Activated naive CD4-positive, alpha-beta T cell treated with anti-CD3 and anti-CD28 coated beads, Interleukin-2, amount 10 ng/mL, durations not matched to agents 7 days and 5 days (primary cell): ENCODE results near the gene CEP20.

Experiments used
- CTCF ChIA-PET: fragments of 350-600 bp; sonication (Branson Sonifier 250); formaldehyde crosslinking; loops from one replicate; lab custom pipeline; 2021; ENCODE audit warnings: antibody characterized with exemption; lab: Charles Lee
- DNase-seq: peaks from one replicate; pipeline ENCODE4 v3.0.0-alpha.2; 2020
- H3K27ac Mint-ChIP-seq: one replicate; pipeline ENCODE4 v1.8.0; 2021; ENCODE audit warnings: mild to moderate bottlenecking, moderate library complexity, mixed read lengths
- H3K27me3 Mint-ChIP-seq: one replicate; pipeline ENCODE4 v1.8.0; 2021; ENCODE audit warnings: mild to moderate bottlenecking, mixed read lengths
- H3K36me3 Mint-ChIP-seq: one replicate; pipeline ENCODE4 v1.8.0; 2021; ENCODE audit warnings: mixed read lengths
- H3K4me1 Mint-ChIP-seq: one replicate; pipeline ENCODE4 v1.8.0; 2021; ENCODE audit warnings: mixed read lengths
- H3K4me3 Mint-ChIP-seq: one replicate; pipeline ENCODE4 v1.8.0; 2021; ENCODE audit warnings: mild to moderate bottlenecking, moderate library complexity, mixed read lengths
- H3K9me3 Mint-ChIP-seq: one replicate; pipeline ENCODE4 v1.8.0; 2021; ENCODE audit warnings: mixed read lengths

CEP20 gene

GRCh38 chr16:15882563-15882962 is 5.8 kb downstream of the CEP20 start:
- no peak overlapping the region for H3K27ac Mint-ChIP-seq
- peaks cover 21% of the 10 kb centered on the region for H3K4me1 Mint-ChIP-seq
- DNase-seq: no peak
- H3K27me3 Mint-ChIP-seq: no peaks in the 10 kb centered on the region
- H3K36me3 Mint-ChIP-seq: peaks cover 32% of the 10 kb centered on the region
- H3K9me3 Mint-ChIP-seq: no peaks in the 10 kb centered on the region
- no peak overlapping the region for H3K4me3 Mint-ChIP-seq
- CTCF ChIA-PET: no interaction called here

- CTCF ChIA-PET: no interaction called here
- Mint-ChIP-seq H3K36me3 (peaks cover 36% of the 10 kb centered on the region), H3K27ac (no peak overlapping the region), H3K27me3 (no peaks in the 10 kb centered on the region), H3K4me1 (peaks cover 15% of the 10 kb centered on the region), H3K4me3 (no peak overlapping the region), H3K9me3 (no peaks in the 10 kb centered on the region)
- no peak for DNase-seq
Observed at GRCh38 chr16:15881794-15882379, 6.5 kb downstream of the CEP20 start.

DNA sequence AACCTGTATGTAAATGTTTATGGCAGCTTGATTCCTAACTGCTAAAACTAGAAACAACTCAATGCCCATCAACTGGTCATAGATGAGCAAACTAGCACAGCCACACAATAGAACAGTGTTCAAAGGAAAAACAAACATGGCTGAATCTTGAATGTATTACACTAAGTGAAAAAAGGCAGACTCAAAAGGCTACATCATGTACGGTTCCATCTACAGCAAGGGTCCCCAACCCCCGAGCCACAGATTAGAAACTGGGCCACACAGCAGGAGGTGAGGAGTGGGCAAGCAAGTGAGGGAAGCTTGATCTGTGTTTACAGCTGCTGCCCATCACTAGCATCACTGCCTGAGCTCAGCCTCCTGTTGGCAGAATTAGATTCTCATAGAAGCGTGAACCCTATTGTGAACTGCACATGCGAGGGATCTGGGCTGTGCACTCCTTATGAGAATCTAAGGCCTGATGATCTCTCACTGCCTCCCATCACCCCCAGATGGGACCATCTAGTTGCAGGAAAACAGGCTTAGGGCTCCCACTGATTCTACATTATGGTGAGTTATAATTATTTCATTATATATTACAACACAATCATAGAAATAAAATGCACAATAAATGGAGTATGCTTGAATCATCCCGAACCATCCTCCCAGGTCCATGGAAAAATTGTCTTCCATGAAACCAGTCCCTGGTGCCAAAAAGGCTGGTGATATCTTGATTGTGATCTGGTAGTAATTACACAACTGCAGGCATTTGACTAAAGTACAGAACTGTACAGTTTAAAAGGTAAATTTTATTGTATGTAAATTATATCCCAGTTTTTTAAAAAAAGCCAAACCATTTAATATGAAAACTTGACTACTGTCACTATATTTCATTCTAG is 7.7 kb downstream of the CEP20 start:
- H3K9me3 Mint-ChIP-seq: no peaks in the 10 kb centered on the region
- H3K27ac Mint-ChIP-seq: no peak overlapping the region
- H3K4me3 Mint-ChIP-seq: no peak overlapping the region
- no peaks in the 10 kb centered on the region for H3K27me3 Mint-ChIP-seq
- peaks cover 5% of the 10 kb centered on the region for H3K4me1 Mint-ChIP-seq
- H3K36me3 Mint-ChIP-seq: peaks cover 31% of the 10 kb centered on the region
- CTCF ChIA-PET: interaction anchor here (1.2 kb wide), 1 partner anchor 70 kb away, joined by 3 read pairs; no protein-coding TSS in a partner anchor
- no peak for DNase-seq

DNA sequence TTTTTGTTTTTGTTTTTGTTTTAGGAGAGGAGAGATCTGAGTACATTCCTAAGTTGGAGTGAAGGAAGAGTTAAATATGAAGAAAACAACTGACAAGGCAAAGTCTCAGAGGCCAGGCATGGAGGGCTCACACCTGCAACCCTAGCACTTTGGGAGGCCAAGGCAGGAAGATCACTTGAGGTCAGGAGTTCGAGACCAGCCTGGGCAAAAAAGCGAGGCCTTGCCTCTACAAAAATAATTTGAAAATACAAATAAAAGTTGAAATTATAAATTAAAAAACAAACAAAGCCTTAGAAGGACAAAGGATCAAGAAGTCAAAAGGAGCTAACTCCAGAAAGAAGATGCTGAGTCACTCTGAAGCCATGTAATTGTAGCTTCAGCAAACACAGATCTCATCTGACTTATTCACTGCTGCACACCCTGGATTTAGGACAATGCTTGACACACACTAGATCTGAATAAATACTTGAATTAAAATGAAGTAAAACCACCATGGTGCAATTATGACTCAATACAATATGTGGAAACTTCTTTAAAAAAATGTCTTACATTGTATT is 9.1 kb downstream of the CEP20 start:
- H3K27ac Mint-ChIP-seq: peak overlapping the region; percentile 60
- peaks cover 35% of the 10 kb centered on the region for H3K36me3 Mint-ChIP-seq
- H3K9me3 Mint-ChIP-seq: no peaks in the 10 kb centered on the region
- peaks cover 2% of the 10 kb centered on the region for H3K4me1 Mint-ChIP-seq
- H3K4me3 Mint-ChIP-seq: no peak overlapping the region
- no peak for DNase-seq
- H3K27me3 Mint-ChIP-seq: no peaks in the 10 kb centered on the region
- CTCF ChIA-PET: interaction anchor here (0.6 to 1.2 kb wide), 2 partner anchors 21 to 71 kb away, joined by 3 read pairs; no protein-coding TSS in a partner anchor

- no peaks in the 10 kb centered on the region for H3K9me3 Mint-ChIP-seq
- peaks cover 25% of the 10 kb centered on the region for H3K36me3 Mint-ChIP-seq
- no peak overlapping the region for H3K27ac Mint-ChIP-seq
- CTCF ChIA-PET: no interaction called here
- no peak overlapping the region for H3K4me3 Mint-ChIP-seq
- H3K4me1 Mint-ChIP-seq: no peaks in the 10 kb centered on the region
- H3K27me3 Mint-ChIP-seq: no peaks in the 10 kb centered on the region
- no peak for DNase-seq
Observed at GRCh38 chr16:15876503-15876902, 11.9 kb downstream of the CEP20 start.

DNA sequence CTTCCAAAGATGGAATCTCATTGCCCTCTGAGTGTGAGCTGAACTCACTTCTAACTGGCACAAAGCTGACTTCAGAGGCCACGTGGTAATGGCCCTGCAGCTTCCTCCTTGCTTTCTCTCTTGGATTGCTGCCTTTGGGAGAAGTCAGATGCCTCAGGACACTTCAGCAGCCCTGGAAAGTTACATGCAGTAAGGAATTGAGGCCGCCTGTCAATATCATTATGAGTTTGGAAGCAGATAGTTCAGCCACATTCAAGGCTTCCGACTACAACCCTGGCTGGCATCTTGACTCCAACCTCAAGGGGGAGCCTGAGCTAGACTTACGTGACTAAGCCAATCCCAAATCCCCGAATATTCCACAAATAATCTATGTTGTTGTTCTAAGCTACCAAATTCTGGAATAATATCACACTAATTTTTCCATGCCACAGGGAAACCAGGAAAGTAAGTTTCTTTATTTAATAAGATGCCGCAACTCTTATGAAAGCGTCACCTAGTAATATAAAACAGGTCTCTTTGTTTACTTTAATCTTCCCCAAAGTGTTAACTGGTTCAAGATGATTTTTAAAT is 13.6 kb downstream of the CEP20 start:
- H3K27me3 Mint-ChIP-seq: no peaks in the 10 kb centered on the region
- CTCF ChIA-PET: interaction anchor here (0.7 to 1.7 kb wide), 12 partner anchors 12 to 253 kb away, joined by 3 to 6 read pairs (median 3); partner anchors contain the start of gene CEP20
- DNase-seq: peak; percentile 33
- peaks cover 27% of the 10 kb centered on the region for H3K36me3 Mint-ChIP-seq
- H3K27ac Mint-ChIP-seq: peak overlapping the region; percentile 49
- H3K4me1 Mint-ChIP-seq: no peaks in the 10 kb centered on the region
- H3K9me3 Mint-ChIP-seq: no peaks in the 10 kb centered on the region
- no peak overlapping the region for H3K4me3 Mint-ChIP-seq

- Mint-ChIP-seq H3K4me1 (no peaks in the 10 kb centered on the region), H3K27me3 (no peaks in the 10 kb centered on the region), H3K4me3 (no peak overlapping the region), H3K9me3 (no peaks in the 10 kb centered on the region), H3K27ac (no peak overlapping the region), H3K36me3 (peaks cover 24% of the 10 kb centered on the region)
- DNase-seq: no peak
- CTCF ChIA-PET: interaction anchor here (0.9 to 1.5 kb wide), 6 partner anchors 15 to 237 kb away, joined by 3 to 4 read pairs (median 3); partner anchors contain the start of gene CEP20
Observed at GRCh38 chr16:15873737-15874136, 14.7 kb downstream of the CEP20 start.

- no peaks in the 10 kb centered on the region for H3K4me1 Mint-ChIP-seq
- H3K36me3 Mint-ChIP-seq: peaks cover 24% of the 10 kb centered on the region
- H3K4me3 Mint-ChIP-seq: no peak overlapping the region
- no peak for DNase-seq
- H3K27me3 Mint-ChIP-seq: no peaks in the 10 kb centered on the region
- peak overlapping the region; percentile 29 for H3K27ac Mint-ChIP-seq
- no peaks in the 10 kb centered on the region for H3K9me3 Mint-ChIP-seq
- CTCF ChIA-PET: interaction anchor here (1.2 kb wide), 1 partner anchor 188 kb away, joined by 3 read pairs; no protein-coding TSS in a partner anchor
Observed at GRCh38 chr16:15873301-15873700, 15.1 kb downstream of the CEP20 start.

GRCh38 chr16:15870011-15870410 is 18.4 kb downstream of the CEP20 start:
- H3K9me3 Mint-ChIP-seq: no peaks in the 10 kb centered on the region
- peaks cover 32% of the 10 kb centered on the region for H3K36me3 Mint-ChIP-seq
- CTCF ChIA-PET: no interaction called here
- no peak overlapping the region for H3K27ac Mint-ChIP-seq
- no peak overlapping the region for H3K4me3 Mint-ChIP-seq
- H3K4me1 Mint-ChIP-seq: no peaks in the 10 kb centered on the region
- no peak for DNase-seq
- no peaks in the 10 kb centered on the region for H3K27me3 Mint-ChIP-seq

- no peak overlapping the region for H3K4me3 Mint-ChIP-seq
- peaks cover 25% of the 10 kb centered on the region for H3K36me3 Mint-ChIP-seq
- CTCF ChIA-PET: no interaction called here
- H3K9me3 Mint-ChIP-seq: no peaks in the 10 kb centered on the region
- no peak overlapping the region for H3K27ac Mint-ChIP-seq
- H3K4me1 Mint-ChIP-seq: no peaks in the 10 kb centered on the region
- H3K27me3 Mint-ChIP-seq: peaks cover 3% of the 10 kb centered on the region
- no peak for DNase-seq
Observed at GRCh38 chr16:15866451-15866850, 22.0 kb downstream of the CEP20 start.

GRCh38 chr16:15865742-15866141 is 22.7 kb downstream of the CEP20 start:
- H3K4me1 Mint-ChIP-seq: no peaks in the 10 kb centered on the region
- no peak for DNase-seq
- no peaks in the 10 kb centered on the region for H3K9me3 Mint-ChIP-seq
- peaks cover 10% of the 10 kb centered on the region for H3K27me3 Mint-ChIP-seq
- peaks cover 25% of the 10 kb centered on the region for H3K36me3 Mint-ChIP-seq
- CTCF ChIA-PET: no interaction called here
- no peak overlapping the region for H3K27ac Mint-ChIP-seq
- no peak overlapping the region for H3K4me3 Mint-ChIP-seq

DNA sequence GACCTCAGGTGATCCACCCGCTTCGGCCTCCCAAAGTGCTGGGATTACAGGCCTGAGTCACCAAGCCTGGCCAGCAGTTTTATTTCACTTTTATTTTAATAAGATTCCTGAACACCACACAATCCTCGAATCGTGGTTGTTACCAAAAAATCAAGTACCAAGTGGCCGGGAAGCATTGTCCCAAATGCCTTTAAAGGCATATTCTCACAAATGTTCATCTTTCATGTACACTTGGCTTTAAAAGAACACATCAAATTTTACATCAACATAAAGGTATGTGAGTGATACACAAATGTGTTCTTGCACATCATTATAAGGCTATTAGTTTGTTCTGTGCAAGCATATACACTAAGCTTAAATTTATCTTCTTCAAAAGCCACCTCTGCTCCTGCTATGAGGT is 23.5 kb downstream of the CEP20 start:
- H3K4me1 Mint-ChIP-seq: no peaks in the 10 kb centered on the region
- no peak for DNase-seq
- H3K36me3 Mint-ChIP-seq: peaks cover 20% of the 10 kb centered on the region
- CTCF ChIA-PET: no interaction called here
- no peaks in the 10 kb centered on the region for H3K9me3 Mint-ChIP-seq
- H3K27me3 Mint-ChIP-seq: peaks cover 10% of the 10 kb centered on the region
- no peak overlapping the region for H3K4me3 Mint-ChIP-seq
- no peak overlapping the region for H3K27ac Mint-ChIP-seq

- H3K27me3 Mint-ChIP-seq: peaks cover 35% of the 10 kb centered on the region
- H3K36me3 Mint-ChIP-seq: peaks cover 14% of the 10 kb centered on the region
- CTCF ChIA-PET: no interaction called here
- peaks cover 8% of the 10 kb centered on the region for H3K4me1 Mint-ChIP-seq
- H3K4me3 Mint-ChIP-seq: no peak overlapping the region
- no peaks in the 10 kb centered on the region for H3K9me3 Mint-ChIP-seq
- H3K27ac Mint-ChIP-seq: no peak overlapping the region
- DNase-seq: no peak
Observed at GRCh38 chr16:15861996-15862395, 26.4 kb downstream of the CEP20 start.
